NCI-H226 (cell line): ENCODE data around the gene DCST1.
A peak's percentile ranks its signal among the peaks of the same experiment; 100 is the strongest.

Experiments used
- DNase-seq: peaks from one replicate; pipeline ENCODE4 v3.0.0-alpha.2; 2015

The DCST1 gene

GRCh38 chr1:155014709-155015508, 18.7 kb upstream of the DCST1 start:
- no peak for DNase-seq

DNA sequence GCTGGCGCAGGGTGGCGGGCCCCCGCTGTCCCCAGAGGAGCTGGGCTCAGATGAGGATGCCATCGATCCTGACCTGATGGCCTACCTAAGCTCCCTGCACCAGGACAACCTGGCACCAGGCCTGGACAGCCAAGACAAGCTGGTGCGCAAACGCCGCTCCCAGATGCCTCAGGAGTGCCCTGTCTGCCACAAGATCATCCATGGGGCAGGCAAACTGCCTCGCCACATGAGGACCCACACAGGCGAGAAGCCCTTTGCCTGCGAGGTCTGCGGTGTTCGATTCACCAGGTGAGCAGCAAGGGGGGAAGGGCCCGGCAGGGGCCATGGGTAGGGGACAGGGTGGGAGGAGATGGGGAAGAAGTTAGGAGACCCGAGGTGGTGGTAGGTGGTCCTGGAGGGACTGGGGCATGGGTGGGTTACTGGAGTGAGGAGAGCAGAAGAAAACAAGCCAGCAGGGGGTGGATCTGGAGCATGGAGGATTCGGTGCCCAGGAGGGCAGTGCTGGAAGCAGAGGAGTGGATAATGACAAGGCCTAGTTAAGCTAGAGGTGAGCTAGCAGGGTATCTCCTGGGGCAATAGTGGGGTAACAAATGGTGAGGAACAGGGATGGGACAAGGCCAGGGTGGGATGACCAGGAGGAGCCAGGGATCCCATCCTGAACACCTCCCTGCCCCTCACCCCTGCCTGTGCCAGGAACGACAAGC, 17.9 kb upstream of the DCST1 start:
- DNase-seq = no peak

DNA sequence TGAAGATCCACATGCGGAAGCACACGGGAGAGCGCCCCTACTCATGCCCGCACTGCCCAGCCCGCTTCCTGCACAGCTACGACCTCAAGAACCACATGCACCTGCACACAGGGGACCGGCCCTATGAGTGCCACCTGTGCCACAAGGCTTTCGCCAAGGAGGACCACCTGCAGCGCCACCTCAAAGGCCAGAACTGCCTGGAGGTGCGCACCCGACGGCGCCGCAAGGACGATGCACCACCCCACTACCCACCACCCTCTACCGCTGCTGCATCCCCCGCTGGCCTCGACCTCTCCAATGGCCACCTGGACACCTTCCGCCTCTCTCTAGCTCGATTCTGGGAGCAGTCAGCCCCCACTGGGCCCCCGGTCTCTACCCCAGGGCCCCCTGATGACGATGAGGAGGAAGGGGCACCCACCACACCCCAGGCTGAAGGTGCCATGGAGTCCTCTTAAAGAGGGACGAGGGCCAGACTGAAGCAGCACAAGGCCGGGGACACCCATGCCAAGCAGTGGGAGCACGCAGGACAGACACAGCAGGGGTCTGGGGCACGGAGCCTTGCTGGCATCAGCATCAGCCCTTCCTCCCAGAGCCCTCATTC, 17.3 kb upstream of the DCST1 start:
- no peak for DNase-seq

DNA sequence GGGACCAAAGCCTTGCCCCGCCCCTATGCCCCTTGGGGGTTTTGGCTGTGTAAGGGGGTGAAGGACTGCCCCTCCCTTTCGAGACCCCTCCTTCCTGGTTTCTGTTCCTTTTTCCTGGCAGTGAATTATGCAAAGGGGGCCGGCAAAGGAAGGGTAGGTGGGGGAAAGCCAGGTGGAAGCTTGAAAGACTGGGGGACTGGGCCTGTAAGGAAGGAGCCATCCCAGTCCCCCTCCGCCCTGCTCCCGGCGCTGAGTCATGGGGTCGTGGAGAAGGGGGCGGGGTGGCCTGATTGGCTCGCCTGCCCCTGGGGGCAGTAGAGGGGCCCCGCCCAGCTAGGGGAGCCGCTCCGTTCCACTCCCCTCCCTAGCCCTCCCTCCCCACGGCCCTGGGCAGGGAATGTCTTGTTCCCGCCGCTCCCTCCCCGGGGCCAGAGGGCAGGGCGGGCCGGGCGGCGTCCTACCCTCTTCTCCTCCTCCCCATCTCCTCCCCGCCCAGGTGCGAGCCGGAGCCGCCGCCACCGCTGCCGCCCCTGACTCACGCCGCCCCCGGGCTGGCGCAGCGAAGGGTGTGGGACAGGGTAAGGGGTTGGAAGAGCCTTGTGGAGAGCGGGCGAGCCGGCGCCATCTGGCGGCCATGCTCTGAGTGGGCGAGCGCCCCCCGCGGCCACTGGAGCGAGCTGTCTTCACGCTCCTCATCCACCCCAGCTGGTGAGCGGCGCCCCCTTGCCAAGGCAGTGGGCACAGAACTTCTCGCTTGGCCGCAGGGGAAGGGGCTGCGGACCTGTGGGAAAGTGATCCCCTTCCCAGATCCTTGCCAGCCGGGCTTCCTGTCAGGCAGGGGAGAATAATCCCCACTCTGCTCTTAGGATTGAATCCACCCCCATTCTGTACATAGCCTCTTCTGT, 16.3 kb upstream of the DCST1 start:
- peak; percentile 97 for DNase-seq

GRCh38 chr1:155017946-155018316, 15.7 kb upstream of the DCST1 start:
- no peak for DNase-seq

DNA sequence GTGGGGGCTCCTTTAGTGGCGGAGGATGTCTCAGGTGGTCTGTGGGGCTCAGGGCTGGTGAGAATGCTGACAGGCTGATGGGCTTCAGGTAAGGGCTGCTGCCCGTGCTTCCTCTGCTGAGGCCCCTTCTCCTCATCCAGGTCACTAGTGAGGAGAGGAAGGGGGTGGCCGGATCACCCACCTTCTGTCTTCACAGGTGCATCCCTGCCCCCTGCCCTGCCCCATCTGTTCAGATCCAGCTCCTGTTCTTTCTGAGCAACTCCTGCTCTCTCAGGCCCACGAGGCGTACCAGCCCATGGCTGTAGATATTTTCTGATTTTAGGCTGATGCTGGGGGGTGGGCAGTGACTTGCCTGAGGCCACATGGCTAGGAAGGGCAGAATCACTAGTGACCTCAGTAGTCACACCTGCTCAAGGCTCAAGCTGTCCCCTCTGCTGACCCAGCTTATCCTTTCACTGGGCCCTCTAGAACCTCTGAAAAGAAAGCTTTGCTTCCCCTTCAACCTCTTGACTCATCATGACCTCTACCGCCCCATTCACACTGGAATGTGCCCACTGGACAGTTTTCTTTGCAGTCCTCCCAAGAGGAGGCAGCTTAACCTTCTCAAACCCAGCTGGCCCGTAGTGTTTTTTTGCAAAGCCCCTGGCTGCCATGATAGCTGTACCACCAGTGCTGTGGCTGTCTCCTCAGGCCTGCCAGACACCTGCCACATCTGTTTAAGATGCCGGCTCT, 14.8 kb upstream of the DCST1 start:
- no peak for DNase-seq

DNA sequence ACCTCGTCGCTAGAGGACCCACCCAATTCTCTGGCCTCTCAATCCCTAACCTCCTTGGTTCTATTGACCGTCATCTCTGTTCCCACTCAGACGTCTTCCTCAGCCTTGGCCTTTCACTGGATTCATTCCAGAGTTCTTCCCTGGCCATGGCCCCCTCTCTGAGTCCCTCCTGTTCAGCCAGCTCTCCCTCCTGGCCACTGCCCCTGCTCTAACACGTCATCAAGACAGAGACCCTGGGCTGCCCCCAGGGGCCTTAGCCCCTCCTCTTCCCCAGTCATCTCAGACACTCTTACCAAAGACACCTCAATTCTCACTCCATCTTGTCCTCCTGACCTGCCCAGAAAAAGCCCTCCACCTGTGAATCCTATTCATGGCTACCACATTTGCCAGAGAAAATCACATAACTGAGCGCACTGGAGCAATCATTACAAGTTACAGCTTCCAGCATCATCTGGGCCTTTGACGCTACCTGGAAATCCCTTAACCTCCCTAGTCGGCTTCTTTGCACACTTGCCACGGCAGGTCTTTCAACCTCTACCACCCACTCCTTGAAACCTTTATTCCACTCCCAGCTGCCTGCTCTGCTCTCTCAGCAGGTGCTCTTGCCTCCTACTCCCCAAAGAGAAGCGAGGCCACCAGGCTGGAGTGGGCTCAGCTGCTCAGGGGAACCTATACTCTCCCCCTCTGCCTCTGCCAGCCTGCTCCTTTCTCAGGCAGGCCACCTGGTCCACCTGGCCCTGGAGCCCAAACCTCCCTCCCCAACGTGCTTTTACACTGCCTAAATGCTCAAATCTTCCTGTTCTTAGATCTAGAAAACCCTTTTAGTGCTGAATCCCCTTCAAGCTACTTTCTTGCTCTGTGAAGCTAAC, 14.0 kb upstream of the DCST1 start:
- DNase-seq = no peak

- DNase-seq = peak; percentile 73
Observed at GRCh38 chr1:155022136-155022926, 11.3 kb upstream of the DCST1 start.

GRCh38 chr1:155022927-155023236, 10.7 kb upstream of the DCST1 start:
- DNase-seq = peak; percentile 42

DNA sequence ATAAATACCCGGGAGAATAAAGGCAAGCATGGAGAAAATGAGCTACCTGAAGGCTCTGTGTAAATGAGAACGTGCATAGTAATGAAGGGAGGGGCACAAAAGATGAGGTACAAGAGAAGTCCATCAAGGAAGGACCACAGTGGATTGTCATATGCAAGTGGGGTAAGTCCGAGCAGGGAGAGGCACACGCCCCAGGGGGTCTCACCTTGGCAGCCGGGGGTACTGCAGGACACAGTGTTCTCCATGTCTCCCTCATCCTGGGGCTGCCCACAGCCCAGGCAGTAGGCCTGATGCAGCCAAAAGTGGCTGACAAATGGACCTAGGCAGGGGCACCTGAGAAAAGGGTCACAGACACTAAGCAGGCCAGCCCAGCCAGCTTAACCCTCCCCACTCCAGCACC, 10.0 kb upstream of the DCST1 start:
- DNase-seq = no peak

DNA sequence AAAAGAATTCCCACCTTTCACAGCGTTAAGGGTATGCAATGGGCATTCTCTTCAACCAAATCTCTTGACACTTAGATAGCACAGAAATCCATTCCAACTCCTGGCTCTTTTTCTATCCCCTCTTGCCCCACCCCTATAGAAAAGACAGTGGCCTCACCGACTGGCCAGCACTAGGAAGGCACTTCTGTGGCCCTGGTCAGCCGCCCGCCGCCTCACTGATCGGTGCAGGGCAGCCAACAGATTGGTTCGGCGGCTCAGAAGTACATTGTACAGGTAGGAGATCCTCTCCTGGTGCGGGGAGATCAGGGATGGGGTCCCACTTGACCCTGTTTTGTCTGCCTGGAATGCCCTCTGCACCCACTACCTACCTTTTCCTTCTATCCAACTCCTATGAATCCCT, 9.3 kb upstream of the DCST1 start:
- no peak for DNase-seq

- DNase-seq = no peak
Observed at GRCh38 chr1:155026154-155026553, 7.5 kb upstream of the DCST1 start.

GRCh38 chr1:155026588-155026987, 7.0 kb upstream of the DCST1 start:
- DNase-seq = peak; percentile 60

DNA sequence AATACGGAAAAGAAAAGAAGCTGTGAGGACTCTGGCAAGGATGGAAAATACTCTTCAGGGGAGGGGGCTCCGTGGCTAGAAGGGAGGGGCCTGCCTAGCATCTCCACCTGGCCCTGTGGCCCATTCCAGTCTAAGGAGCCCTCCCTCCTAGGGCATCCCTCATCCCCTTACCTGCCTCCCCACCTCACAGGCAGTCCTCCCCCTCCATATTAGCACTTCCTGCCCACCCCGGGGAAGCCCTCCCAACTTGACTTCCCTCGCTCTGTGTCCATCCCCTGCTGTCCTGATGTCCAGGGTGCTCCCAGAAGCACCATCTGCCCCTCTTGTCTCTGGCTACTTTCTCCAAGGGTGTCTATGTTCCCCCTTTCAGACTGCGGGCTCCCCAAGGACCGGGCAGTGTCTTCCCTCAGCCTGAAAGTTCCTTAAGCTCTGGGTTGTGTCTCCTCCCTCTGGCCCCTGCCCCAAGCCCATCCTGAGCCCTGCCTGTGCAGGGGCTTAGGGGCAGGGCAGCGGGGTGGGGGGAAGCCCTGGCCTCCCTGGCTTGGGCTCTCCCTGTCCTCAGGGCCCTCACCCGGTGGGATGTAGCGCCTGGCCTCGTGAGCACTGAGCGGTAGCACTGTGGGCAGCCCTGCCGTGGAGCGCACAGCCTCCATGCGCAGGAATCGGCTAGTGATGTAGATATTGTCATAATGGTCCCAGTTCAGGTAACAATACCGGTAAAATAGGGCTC, 3.9 kb upstream of the DCST1 start:
- no peak for DNase-seq

DNA sequence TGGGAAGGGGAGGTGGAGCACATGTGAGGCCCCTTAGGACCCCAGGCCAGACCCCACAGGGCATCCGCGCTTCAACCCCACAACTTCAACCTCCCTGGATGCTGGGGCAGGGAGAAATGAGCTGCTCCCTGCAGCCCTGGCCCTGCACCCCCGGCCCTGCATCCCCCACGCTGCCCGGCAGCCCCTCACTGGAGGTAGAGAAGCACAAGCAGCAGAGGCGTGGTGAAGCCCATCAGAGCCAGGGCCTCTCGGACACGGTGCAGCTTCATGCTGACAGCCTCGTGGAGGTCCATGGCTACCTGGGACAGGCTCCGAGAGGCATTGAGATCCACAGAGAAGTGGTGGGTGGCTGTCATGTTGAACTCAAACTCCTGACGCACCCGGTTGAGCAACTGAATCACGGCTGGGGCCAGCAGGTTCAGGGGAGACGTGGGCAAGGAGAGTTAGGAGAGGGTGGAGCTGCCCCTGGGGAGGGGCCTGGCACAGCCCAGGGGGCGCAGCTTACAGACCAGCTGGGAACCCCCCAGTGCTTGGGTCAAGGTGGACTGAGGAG, 3.3 kb upstream of the DCST1 start:
- no peak for DNase-seq

DNA sequence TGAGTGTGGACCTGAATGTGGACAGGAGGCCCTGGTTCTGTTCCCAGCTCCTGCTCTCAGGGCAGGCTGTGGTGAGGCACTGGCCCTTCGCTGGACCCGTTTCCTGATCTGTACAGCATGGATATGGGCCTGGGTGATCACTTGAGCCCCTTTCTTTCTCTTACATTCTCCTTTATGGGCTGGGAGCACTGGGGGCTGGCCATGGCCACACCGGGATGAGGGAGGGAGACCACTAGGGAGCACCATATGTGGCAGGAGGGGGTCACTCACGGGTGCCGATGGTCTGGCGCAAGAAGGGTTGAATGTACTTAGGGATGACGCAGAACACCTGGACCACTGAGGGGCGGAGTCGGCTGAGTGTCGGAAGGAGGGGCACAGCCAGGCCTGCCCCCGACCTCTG, 2.7 kb upstream of the DCST1 start:
- DNase-seq = no peak

GRCh38 chr1:155032886-155033285, 738 bp upstream of the DCST1 start:
- no peak for DNase-seq

DNA sequence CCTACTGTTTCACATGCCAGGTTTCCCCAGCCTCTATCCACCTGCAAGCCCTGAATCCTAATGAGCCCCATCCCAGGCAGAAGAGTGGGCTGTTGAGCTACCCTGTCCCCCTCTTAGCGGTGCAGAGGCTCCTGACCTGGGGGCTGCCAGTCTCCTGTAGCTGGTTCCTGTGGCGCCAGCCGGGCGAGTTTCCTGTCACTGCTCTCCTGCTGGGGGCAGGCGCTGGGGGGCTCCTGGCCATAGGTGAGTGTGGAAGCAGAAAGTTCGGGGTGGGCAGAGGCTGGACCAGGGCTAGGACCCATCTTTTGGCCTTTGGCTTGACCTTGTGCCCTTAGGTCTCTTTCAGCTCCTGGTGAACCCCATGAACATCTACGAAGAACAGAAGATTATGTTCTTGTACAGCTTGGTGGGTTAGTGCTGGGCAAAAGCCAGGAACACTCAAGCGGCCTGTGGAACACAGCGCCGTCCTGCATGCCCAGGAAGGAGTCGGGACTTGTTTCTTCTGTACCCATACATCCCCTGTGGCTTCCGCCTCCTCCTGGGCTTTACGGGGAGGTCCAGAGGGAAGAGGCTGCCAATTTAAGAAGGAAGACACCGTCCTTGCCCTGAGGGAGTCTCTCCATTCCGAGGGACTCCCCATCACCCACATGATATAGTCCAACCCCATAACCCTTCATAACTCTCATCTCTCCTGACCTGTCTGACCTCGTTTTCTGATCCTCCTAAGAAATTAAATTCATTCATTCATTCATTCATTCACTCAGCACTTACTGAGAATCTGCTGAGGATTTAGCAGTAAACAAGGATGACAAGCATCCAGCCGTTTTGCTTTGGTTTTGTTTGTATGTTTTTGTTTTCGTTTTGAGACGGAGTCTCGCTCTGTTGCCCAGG, 939 bp downstream of the DCST1 start:
- no peak for DNase-seq

DNA sequence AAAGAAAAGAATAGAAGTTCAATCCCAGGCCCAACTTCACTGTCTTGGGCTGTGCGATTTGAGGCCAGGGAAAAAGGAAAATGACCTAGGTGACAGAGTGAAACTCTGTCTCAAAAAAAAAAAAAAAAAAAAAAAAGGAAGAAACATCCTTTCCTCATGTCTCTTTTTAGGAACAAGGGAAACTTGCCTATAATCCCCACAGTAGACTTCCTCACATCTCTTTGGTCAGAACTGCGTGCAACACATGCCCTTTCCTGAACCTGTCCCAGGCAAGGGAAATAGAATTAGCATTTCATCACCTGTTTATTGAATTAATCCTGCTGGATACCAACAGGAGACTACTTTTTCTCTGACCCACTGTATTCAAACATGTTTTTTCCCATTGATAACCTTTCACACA, 2.3 kb downstream of the DCST1 start:
- no peak for DNase-seq
